Activated naive CD8-positive, alpha-beta T cell treated with anti-CD3 and anti-CD28 coated beads for 36 hours (primary cell): ENCODE measurements around the gene RCAN2. TPM values are rescaled to one million over a fixed set of nuclear protein-coding genes. Genes with fewer than 3 reads are reported as not detected.

Experiments used
- DNase-seq: peaks from one replicate; pipeline ENCODE4 v3.0.0; 2021
- H3K27ac Mint-ChIP-seq: one replicate; pipeline ENCODE4 v1.8.0; 2022; ENCODE audit warnings: mild to moderate bottlenecking, moderate library complexity, mixed read lengths
- H3K27me3 Mint-ChIP-seq: one replicate; pipeline ENCODE4 v1.8.0; 2022; ENCODE audit warnings: mild to moderate bottlenecking, mixed read lengths
- H3K36me3 Mint-ChIP-seq: one replicate; pipeline ENCODE4 v1.8.0; 2021; ENCODE audit warnings: mild to moderate bottlenecking, mixed read lengths
- H3K4me1 Mint-ChIP-seq: one replicate; pipeline ENCODE4 v1.8.0; 2021; ENCODE audit warnings: mixed read lengths
- H3K4me3 Mint-ChIP-seq: one replicate; pipeline ENCODE4 v1.8.0; 2022; ENCODE audit warnings: mild to moderate bottlenecking, moderate library complexity, mixed read lengths
- H3K9me3 Mint-ChIP-seq: one replicate; pipeline ENCODE4 v1.8.0; 2022; ENCODE audit warnings: mixed read lengths
- total RNA-seq, 2 experiments: library from RNA; stranded (reverse); gene quantifications; one replicate each; pipeline ENCODE4 v1.2.3, GENCODE V29; 2021

RCAN2 gene
- total RNA-seq, 2 experiments from 2014 or later = not detected

DNA sequence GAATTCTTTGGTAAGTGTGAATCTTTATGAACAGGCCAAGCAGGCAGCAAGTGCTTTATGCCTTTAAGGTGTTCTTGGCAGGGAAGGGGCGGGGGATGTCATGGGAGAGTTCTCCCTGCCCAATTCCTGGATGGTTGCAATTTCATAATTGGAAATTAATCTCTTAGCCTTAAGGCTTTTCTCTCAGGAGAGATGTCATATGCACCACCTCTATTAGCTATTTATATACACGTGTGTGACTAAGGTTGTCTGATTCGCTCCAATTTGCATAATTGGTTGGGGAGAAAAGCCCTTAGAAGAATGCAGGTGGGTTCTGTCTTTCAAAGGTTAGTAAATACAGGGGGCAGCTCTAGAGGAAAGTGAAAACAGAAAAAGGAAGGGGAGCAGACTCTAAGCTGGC, 315.3 kb downstream of the RCAN2 start:
- H3K27me3 Mint-ChIP-seq = peaks cover 27% of the 10 kb centered on the region
- no peak overlapping the region for H3K4me3 Mint-ChIP-seq
- DNase-seq = no peak
- H3K27ac Mint-ChIP-seq = no peak overlapping the region
- H3K36me3 Mint-ChIP-seq = no peaks in the 10 kb centered on the region
- no peaks in the 10 kb centered on the region for H3K9me3 Mint-ChIP-seq
- peaks cover 11% of the 10 kb centered on the region for H3K4me1 Mint-ChIP-seq

DNA sequence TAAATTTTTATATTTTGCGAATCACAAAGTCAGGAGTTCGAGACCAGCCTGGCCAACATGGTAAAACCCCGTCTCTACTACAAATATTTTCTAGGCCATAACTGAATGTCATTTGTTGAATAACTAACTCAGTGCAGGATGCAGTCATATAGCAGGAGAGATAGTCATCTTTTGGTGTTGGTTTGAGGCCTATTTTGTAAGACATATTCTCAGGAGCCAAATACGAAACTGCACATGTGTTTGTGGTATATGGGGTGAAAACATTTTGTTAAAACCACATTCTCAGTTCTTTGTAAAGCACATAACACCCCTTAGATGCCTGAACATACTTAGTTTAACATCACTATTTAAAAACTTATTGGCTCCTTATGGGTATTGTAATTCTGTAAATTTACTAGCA, 315.8 kb downstream of the RCAN2 start:
- Mint-ChIP-seq H3K4me1 (peaks cover 13% of the 10 kb centered on the region), H3K9me3 (no peaks in the 10 kb centered on the region), H3K36me3 (no peaks in the 10 kb centered on the region), H3K27me3 (peaks cover 27% of the 10 kb centered on the region), H3K4me3 (no peak overlapping the region), H3K27ac (no peak overlapping the region)
- no peak for DNase-seq

DNA sequence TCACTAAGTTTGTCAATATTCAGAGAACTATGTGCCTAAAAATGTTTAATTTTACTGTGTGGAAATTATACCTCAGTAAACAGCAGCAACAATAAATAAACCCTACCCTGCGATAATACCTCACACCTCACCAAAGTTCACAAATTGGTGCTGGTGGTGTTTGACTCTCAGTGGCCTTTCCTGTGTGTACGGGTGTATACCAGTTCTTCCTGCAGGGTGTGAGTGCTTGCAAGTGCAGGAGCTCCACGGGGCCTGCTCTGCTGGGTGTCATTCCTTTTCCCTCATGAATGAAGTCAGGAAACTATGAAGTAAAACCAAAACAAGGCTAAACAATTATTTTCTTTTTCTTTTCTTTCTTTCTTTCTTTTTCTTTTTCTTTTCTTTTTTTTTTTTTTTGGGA, 316.3 kb downstream of the RCAN2 start:
- Mint-ChIP-seq H3K36me3 (no peaks in the 10 kb centered on the region), H3K4me1 (peaks cover 15% of the 10 kb centered on the region), H3K9me3 (no peaks in the 10 kb centered on the region), H3K27me3 (peaks cover 32% of the 10 kb centered on the region), H3K4me3 (no peak overlapping the region), H3K27ac (no peak overlapping the region)
- no peak for DNase-seq

DNA sequence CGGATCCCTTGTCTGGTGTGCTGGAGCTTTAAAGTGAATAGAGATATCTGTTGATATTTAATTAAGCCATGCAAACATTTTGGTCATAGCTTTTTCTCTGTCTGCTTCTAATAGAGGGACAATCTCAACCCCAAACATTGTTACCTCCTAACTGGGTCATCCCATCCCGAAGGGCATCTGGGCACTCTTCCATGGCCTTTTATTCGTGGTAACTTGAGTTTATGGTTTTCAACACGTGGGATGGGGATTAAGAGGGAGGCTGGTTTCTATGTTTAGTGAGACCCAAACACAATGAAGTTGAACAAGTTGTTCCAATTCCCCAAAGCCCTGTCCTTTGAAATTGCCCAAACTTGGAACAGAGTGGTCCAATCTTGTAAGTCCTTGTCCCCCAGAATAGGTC, 319.1 kb downstream of the RCAN2 start:
- H3K36me3 Mint-ChIP-seq = no peaks in the 10 kb centered on the region
- H3K4me1 Mint-ChIP-seq = peaks cover 15% of the 10 kb centered on the region
- H3K9me3 Mint-ChIP-seq = no peaks in the 10 kb centered on the region
- peaks cover 16% of the 10 kb centered on the region for H3K27me3 Mint-ChIP-seq
- no peak overlapping the region for H3K4me3 Mint-ChIP-seq
- DNase-seq = no peak
- H3K27ac Mint-ChIP-seq = no peak overlapping the region

Other genes starting within 250 kb of the RCAN2 start
- not detected for gene CYP39A1, start 161.4 kb upstream of the RCAN2 start, total RNA-seq
- gene SLC25A27, start 161.5 kb upstream of the RCAN2 start, total RNA-seq = 1 to 10 TPM; 1.5 to 2.1 TPM
- not detected for gene TDRD6, start 196.4 kb upstream of the RCAN2 start, total RNA-seq
- not detected for gene PLA2G7, start 243.9 kb upstream of the RCAN2 start, total RNA-seq